22Rv1 (cell line): ENCODE results near the gene DSCAML1.

Experiments
- CTCF ChIP-seq: fragments of 450-650 bp; IDR thresholded peaks from 2 replicates; pipeline ENCODE4 v1.5.1; 2017; ENCODE audit warnings: mild to moderate bottlenecking
- ZFX ChIP-seq: fragments of 450-650 bp; IDR thresholded peaks from 2 replicates; pipeline ENCODE4 v1.6.1; 2017; ENCODE audit warnings: antibody characterized with exemption, borderline replicate concordance

GRCh38 chr11:117669062-117669461, 128.0 kb downstream of the DSCAML1 start:
- no peak for TF ChIP-seq CTCF
- TF ChIP-seq ZFX, result no peak
